ENCODE measurements around the gene ZNF597.

Gene ZNF597

DNA sequence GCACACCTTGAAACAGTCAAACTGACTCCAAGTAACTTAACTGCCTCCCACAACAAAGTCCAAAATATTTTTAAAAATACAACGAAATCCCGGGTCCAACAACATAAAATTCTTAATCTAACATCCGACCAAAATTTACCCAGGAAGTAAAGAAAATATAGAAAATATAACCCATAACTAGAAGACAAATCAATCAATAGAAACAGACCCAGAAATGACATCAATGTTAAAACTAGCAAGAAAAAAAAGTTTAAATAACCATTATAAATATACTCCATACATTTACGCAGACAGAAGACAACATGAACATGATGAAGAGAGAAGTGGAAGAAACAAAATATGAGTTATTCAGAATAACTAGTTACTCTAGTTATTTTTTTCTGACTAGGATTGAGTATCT, 3.7 kb downstream of the ZNF597 start:
- no peak for DNase-seq

DNA sequence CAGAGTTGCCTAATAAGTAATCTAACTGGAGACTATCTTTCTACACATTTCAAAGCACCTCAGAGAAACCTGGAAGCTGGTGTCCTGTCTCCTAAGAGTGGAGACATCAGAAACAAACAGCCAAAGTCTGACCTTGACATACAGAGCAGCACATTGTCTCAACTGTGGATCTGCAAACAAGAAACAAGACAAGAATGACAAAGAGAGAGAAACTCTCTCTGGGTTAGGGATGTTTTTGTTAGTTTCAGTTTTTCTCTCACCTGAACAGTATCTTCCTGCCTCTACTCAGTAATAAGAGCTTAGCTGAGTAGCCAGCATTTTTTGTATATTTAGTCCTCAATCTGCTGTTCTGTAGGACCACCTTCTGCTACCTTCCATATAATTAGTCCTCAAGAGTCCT, 8.9 kb downstream of the ZNF597 start:
- no peak for DNase-seq

DNA sequence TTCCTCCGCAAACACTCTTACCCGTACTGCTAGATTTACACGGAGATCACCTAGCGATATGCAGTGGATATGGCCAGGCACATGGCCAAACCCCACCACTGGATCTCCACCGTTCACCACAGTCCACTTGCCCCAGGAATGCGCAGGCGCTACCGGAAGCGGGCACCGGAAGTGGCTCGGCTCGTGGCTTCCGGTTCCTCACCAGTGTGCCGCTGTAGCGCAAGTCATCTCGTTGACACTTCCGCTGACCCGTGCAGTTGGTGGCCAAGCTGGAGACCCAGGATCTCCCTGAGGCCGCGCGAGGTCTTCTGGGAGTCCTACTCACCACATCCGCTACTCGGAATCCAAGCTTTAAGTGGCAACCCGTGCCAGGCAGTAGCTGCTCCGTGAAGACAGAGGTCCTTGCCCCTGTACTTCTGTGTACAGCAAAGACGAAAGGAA, 11.5 kb downstream of the ZNF597 start:
- DNase-seq: peak; percentile 41

DNA sequence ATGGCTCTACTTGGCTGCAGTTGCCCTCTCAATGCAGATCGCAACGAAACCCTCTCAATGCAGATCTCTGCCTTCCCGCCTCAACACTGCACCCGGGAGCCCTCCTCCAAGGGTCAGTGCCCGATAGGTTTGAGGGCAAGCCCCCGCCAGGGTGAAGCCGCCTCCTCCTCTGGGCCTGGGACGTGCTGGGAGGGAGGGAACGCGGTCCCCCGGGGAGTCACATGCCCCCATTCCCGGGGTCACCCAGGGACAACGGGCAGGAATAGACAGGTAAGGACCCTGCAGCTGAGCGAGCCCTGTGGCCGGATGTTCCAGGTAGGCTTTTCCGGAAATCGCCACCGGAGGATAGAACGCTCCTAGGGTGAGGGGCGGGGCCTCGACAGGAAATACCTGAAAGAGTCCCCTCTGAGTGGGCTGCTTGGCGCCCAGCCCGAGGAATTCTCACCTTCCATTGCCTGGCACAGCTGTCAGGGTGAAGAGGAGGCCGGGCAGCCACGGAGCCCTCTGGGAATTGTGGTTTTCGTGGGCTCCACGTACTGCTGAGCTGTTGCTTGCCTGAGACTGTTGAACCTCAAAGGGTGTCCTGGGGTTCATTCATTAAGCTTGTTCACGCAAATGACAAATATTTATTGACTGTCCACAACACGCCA, 29.4 kb downstream of the ZNF597 start:
- DNase-seq: no peak

DNA sequence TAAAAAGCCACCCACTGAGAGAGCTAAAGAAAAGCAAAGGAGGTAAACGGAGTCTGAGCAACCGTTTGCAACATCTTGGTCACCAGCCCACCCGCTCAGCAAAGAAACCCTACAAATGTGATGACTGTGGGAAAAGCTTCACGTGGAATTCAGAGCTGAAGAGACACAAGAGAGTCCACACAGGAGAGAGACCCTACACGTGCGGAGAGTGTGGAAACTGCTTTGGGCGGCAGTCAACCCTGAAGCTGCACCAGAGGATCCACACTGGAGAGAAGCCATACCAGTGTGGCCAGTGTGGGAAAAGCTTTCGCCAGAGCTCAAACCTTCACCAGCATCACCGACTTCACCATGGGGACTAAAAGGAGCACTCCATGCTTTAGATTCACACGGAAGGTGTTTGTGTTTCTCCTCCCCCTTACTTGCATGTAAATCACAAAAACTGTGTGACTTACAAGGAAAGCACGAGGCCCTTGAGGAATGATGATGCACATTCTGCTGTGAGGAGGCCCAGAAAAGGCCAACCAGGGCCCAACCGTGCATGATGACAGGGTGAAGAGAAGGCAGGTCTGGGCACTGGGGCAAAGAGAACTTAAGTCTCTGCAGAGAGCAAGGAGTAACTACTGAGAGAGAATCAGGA, 34.6 kb downstream of the ZNF597 start:
- DNase-seq: no peak

DNA sequence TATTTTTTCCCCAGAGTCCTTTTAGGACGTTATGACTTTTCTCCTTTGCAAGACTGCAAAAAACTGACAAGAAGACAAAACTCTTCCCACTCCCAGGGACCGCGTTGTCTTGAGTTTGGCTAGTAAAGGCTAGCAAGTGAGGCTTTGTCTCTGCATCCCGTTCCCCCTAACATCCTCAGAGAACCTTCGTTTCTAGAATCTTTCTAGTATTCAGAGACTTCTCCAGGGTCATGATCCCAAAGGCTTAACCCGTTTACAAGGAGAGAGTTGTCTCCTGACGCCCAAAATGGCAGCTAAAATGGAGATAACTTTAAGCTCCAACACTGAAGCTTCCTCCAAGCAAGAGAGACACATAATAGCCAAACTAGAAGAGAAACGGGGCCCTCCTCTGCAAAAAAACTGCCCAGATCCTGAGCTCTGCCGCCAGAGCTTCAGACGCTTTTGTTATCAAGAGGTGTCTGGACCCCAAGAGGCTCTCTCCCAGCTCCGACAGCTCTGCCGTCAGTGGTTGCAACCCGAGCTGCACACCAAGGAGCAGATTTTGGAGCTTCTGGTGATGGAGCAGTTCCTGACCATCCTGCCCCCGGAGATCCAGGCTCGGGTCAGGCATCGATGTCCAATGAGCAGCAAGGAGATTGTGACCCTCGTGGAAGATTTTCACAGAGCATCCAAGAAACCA, 41.4 kb downstream of the ZNF597 start:
- DNase-seq: no peak

DNA sequence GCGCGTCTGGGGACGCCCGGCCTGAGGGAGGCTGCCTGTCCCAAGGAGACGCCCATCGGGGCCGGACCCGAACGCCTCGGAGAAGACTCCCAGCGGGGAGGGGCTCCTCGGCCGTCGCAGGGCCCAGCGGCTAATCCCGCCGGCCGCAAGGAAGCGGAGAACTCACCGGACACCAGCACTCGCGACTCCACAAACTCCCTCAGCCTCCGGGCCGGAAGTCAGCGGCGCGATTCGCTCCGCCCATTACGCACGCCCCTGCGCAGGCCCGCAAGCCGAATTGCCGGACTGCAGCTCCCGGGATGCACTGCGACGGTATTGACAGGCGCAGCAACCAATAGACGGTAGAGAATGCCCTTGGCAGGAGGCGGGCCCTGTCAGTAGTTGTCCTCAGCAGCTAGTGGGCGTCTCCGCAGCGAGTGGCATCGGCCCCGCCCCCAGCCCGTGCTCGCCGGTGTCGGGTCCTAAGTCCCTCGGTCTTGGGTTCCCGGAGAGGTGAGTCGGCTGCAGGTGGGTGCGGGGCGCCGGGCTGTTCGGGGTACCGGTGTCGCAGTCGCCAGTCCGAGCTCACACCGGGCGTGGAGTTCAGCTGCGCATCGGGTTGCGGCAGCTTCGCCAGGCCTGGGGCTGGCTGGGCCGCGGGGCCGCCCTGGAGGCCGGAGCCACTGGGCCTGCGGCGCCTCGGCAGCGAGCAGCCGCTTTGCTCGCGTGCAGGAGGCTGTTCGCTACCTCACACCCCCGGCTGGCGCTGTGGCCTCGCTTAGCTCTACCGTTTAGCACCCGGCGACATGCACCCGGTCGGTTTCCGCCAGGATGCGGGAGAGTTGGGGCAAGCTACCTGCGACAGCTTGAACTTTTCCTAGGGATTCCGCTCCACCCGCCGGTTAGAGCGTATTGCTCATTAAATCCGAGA, 42.3 kb downstream of the ZNF597 start, which contains the start of the genes ZNF174 and ZSCAN32:
ZNF174 (plus strand) TSS at position 437 of the 910 bp plus-strand sequence. CDS start 790 bp downstream, outside the sequence.
ZSCAN32 (minus strand) TSS at position 226 of the 910 bp plus-strand sequence. CDS start 3,447 bp downstream, outside the sequence.
- peak; percentile 98 for DNase-seq

DNA sequence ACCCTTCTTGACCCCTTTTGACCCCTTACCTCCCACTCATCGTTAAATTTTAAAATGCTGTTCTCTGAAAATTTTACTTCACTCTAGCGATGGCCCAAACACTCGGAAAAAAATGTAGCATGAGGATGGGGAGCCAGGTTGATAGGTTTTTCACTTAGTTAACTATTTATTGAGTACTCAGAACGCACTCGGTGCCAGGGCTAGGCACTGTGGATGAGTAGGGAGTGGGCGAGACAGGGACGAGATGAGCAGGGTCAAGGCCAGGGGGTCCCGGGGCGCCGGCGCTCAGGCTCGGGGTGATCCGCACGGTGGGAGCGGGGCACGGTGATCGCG, 42.9 kb downstream of the ZNF597 start:
- no peak for DNase-seq

DNA sequence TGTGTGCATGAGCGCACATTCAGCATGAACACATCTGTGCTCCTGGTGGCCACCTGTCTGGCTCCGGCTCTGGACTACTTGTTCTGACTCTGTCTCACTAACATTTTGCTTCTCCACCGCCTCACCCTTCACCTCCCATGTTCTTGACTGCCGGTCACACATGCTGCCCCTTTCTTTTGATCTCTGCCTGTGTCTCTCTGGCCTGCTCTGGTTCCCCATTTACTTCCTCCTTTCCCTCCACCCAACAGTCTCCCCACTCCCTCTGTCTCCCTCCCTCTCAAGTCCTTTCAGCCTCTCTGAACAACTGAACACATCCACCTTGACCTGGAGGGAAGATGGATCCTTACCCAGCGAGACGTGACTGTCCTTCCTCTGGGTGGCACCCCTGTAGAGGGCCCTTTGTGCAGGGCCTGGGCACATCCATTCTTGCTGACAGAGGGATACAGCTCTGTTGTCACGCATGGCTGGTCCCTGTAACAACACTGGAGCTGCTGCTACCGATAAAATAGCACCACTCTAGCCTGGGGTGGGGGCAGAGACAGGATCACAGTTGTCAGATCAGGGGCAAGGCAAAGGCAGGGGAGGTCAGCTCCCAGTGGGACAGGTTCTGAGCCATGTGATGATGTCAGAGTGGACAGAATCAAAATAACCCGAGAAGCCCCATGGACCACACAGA, 53.5 kb downstream of the ZNF597 start:
- no peak for DNase-seq

DNA sequence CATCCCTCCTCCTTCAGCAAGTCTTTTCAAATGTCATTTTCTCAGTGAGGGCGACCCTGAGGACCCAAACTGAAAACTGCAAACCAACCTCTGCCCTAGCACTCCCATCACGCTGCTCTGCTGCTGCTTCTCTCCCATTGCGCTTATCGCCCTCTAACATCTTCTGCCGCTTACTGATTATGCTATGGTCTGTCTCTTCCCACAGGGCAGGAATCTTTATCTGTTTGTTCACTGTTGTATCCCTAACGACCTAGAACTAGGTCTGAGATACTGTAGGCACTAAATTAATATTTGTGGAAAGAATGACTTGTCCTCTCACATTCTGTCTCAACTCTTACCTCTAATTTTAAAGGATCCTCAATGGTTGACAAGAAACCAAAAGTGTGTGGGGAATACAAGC, 55.0 kb downstream of the ZNF597 start:
- no peak for DNase-seq

DNA sequence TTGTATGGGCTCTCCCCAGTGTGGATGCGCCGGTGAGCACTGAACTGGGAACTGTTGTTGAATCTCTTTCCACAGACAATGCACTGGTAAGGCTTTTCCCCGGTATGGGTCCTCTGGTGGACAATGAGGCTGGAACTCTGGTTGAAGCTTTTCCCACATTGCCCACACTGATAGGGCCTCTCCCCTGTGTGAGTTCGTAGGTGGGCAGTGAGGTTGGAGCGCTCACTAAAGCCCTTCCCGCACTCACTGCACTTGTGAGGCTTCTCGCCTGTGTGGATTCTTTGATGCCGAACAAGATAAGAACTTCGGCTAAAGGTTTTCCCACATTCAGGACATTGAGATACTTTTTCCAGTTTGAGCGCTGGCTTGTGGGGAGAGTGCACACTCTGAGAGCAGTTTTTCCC, 60.3 kb downstream of the ZNF597 start:
- no peak for DNase-seq
